NCI-H187 (cell line): ENCODE results near the gene CNTFR.

Experiments
- DNase-seq, 2 experiments: peaks; one replicate each; lab custom pipeline; 2025; lab: John Stamatoyannopoulos, UW

CNTFR gene

DNA sequence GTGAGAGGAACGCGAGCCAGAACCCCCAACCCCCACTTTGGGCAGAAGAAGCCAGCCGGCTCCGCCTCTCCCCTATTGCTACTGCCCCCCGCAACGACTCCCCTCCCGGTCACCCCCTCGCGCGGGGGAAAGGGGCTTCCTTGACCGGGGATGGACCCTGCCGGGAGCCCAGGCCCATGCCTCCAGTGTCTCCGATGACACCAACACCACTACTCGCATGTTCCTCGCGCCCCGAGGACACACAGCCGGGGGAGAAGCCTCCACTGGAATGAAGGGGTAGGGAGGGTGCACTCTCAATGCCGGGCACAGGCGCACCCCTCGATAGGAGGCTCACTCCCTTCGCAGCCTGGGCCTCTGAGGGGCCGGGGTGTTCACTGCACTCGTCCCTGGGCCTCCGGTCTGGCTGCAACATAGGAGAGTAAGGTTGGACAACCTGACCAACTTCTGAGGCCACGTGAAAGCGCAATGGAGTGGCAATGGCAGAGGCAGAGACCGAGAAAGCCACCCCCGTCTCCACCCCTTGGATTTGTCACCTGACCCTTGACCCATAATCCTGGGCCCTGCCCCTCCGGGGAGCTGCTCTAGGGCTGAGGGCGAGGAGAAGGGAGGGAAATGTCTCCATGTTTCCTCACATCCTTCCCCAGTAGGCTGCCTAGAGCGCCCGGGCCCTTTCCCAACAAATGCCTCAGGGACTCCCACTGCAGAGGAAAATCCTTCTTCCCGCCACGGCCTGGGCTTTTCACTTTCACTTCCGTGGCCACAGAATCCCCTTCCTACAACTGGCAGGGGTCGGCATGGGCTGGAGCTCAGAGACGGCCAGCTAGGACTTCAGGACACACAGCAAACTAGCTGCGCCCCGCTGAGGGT is 1.1 kb upstream of the CNTFR start:
- DNase-seq, result no peak

- DNase-seq, result no peak
These were observed 571 bp downstream of the CNTFR start for GRCh38 chr9:34588671-34589635.

DNA sequence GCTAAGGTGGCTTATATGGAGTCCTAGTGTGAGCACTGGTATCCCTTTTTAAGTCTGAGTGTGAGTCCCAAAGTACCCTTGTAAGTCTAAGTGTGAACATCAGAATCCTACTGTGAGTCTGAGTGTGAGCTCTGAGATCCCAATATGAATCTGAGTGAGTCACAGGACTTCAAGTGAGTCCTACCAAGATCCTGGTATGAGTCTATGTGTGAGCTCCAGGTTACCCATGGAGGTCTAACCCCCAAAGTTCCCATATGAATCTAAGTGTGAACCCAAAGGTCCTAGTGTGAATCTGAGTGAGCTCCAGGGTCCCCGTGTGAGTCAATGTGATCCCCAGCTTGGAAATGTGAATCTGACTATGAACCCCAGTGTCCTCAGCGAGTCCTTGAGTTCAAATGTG is 2.3 kb downstream of the CNTFR start:
- no peak for DNase-seq

GRCh38 chr9:34585946-34586669 is 3.4 kb downstream of the CNTFR start:
- no peak for DNase-seq

DNA sequence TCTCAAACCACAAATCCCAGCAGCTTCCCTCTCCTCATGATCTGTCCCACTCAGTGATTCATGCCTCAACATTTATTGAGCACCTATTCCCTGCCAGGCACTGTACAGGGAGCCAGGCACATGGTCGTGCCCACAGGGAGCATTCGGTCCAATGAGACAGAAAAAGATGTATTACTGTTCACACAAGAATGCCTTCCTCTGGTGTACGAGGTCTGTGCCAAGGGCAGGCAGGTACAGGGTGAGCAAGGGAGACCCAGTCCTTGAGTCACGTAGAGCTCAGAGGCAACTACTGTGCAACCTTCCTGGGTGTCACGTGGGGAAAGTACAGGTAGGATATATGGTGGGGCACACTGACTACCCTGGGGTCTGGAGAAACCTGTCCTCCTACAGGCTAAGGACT is 4.6 kb downstream of the CNTFR start:
- no peak for DNase-seq

GRCh38 chr9:34582787-34583186 is 6.7 kb downstream of the CNTFR start:
- DNase-seq, result no peak

DNA sequence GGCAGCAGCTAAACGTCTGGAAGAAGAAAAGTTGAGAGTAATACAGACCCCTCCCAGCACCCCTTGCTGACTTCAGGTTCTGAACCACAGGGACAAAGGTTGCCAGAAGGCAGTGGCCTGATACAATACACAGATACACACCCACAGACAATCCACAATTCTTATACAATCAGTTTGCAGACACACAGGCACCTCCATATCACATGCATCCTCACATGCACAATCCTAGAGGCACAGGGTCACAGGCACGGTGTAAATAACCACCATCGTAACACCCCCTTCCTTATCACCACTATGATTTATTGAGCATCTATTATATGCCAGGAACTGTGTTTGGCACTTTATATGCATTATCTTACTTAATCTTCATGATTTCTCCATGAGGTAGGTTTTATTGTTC is 8.2 kb downstream of the CNTFR start:
- no peak for DNase-seq

DNA sequence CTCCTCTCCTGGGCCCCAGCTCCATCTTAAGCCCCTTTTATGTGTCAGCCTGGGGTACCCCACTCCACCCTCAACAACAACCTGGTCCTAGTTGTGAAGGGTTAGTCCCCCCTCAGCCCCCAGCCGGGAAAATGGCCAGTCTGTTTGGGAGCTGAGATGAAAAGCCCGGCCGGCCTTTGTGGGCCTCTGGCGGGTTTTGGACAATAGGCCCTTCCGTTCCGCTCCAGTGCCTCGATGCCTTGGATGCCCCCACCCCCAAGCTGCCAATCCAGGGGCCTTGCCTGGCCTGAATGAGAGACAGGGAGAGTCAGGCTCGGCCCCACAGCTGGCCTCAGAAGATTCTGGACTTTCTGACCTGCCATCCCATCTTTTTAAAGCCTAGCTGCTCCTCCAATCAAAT is 9.2 kb downstream of the CNTFR start:
- DNase-seq, result no peak

DNA sequence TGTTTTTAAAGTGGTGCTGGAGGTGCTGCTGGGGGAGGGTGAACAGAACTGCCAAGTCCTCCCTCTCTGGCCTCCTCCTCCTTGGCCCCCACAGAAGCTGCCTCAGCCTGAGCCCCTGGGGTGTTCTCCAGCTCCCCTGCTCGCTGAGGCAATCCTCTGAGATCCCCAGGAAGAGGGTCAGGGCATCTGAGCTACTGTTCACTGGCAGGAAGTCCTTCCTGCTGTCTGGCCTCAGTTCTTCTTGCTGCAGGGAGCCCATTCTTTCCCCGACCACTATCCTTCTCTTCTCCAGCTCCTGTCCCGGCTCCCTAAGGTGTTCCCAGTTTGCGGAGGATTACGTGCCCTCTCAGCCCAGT is 9.7 kb downstream of the CNTFR start:
- no peak for DNase-seq

GRCh38 chr9:34579104-34579807 is 10.3 kb downstream of the CNTFR start:
- no peak for DNase-seq

- DNase-seq, result no peak
These were observed 11.1 kb downstream of the CNTFR start for GRCh38 chr9:34578241-34579103.

- no peak for DNase-seq
These were observed 11.9 kb downstream of the CNTFR start for GRCh38 chr9:34577400-34578240.

- DNase-seq, result no peak
These were observed 12.7 kb downstream of the CNTFR start for GRCh38 chr9:34576597-34577399.

- no peak for DNase-seq
These were observed 13.5 kb downstream of the CNTFR start for GRCh38 chr9:34575862-34576596.

GRCh38 chr9:34575241-34575640 is 14.3 kb downstream of the CNTFR start:
- DNase-seq, result no peak

DNA sequence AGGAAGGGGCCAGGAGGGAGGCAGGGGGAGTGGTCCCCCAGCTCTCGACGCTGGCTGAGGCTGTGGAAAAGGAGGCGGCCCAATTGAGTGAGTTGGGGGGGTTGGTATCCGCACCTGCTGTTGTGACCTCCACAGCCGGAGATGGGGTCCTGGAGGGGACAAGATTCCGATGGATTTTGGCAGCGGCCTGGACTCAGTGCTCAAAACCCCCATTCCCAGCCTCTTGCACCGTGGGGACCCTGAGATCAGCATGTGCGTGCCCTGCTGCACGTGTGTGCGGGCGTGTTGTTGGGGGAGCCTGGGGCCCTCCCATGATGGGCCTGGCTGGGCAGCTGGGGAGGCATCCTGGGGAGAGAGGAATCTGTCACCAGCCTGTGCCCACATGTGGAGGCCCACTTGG is 15.0 kb downstream of the CNTFR start:
- no peak for DNase-seq

GRCh38 chr9:34573599-34574325 is 15.8 kb downstream of the CNTFR start:
- DNase-seq, result no peak

- no peak for DNase-seq
These were observed 16.9 kb downstream of the CNTFR start for GRCh38 chr9:34572628-34573027.
